Activated CD8-positive, alpha-beta memory T cell treated with anti-CD3 and anti-CD28 coated beads, Interleukin-2, amount 50 U/mL, for 1 hour (primary cell): ENCODE results near the gene FZD8.

Experiments
- DNase-seq: peaks from one replicate; pipeline ENCODE4 v3.0.0-alpha.2; 2020; ENCODE audit errors: extremely low read depth

Gene FZD8

GRCh38 chr10:35605191-35605590 is 36.9 kb downstream of the FZD8 start, which contains the start of gene GJD4:
Gene GJD4 (plus strand): TSS chr10:35605341. CDS start chr10:35605568, 227 bp downstream.
- no peak for DNase-seq

GRCh38 chr10:35600193-35600592 is 41.9 kb downstream of the FZD8 start:
- DNase-seq, result no peak

GRCh38 chr10:35598379-35598778 is 43.7 kb downstream of the FZD8 start:
- DNase-seq, result no peak

GRCh38 chr10:35595106-35595505 is 47.0 kb downstream of the FZD8 start:
- DNase-seq, result no peak

- DNase-seq, result no peak
Observed at GRCh38 chr10:35594115-35595079, 47.7 kb downstream of the FZD8 start.

GRCh38 chr10:35592441-35592840 is 49.7 kb downstream of the FZD8 start:
- DNase-seq, result no peak

- no peak for DNase-seq
Observed at GRCh38 chr10:35588836-35589235, 53.3 kb downstream of the FZD8 start.
